HFFc6 (cell line): ENCODE data around the gene C2orf72. TPM values are rescaled to one million over a fixed set of nuclear protein-coding genes. Genes with fewer than 3 reads are reported as not detected.

Experiments used
- DNase-seq: peaks from one replicate; pipeline ENCODE4 v3.0.0-alpha.2; 2018
- H3K27ac Mint-ChIP-seq: 2 replicates; pipeline ENCODE4 v1.8.0; 2020; ENCODE audit warnings: mild to moderate bottlenecking, mixed read lengths
- H3K27me3 Mint-ChIP-seq: 2 replicates; pipeline ENCODE4 v1.8.0; 2021; ENCODE audit warnings: mild to moderate bottlenecking, moderate library complexity, mixed read lengths; ENCODE audit not compliant: insufficient read depth
- H3K36me3 Mint-ChIP-seq: 2 replicates; pipeline ENCODE4 v1.8.0; 2021; ENCODE audit warnings: low read depth, mixed read lengths
- H3K4me1 Mint-ChIP-seq: 2 replicates; pipeline ENCODE4 v1.8.0; 2020; ENCODE audit warnings: low read depth, mixed read lengths
- H3K4me3 Mint-ChIP-seq: 2 replicates; pipeline ENCODE4 v1.8.0; 2020; ENCODE audit warnings: mild to moderate bottlenecking, moderate library complexity, mixed read lengths
- H3K9me3 Mint-ChIP-seq: 2 replicates; pipeline ENCODE4 v1.8.0; 2020; ENCODE audit warnings: mild to moderate bottlenecking, mixed read lengths
- total RNA-seq, 6 experiments: library from RNA; stranded (reverse); fragmentation: NEBNext Ultra II Directional; extraction: Animal tissue kit (Norgen Biotek cat#: 25700); gene quantifications; 2 replicates in 1 of 6; 3 replicates in 5 of 6; pipeline ENCODE4 v1.2.3, GENCODE V29; 2021
- TF ChIP-seq, protein P1 (sequence below): fragments of 200-600 bp; sonication (generic); IDR thresholded peaks from 2 replicates; pipeline ENCODE4 v1.5.0; 2021; ENCODE audit warnings: antibody characterized with exemption, mild to moderate bottlenecking

Gene C2orf72
- total RNA-seq, 6 experiments from 2014 or later: not detected

DNA sequence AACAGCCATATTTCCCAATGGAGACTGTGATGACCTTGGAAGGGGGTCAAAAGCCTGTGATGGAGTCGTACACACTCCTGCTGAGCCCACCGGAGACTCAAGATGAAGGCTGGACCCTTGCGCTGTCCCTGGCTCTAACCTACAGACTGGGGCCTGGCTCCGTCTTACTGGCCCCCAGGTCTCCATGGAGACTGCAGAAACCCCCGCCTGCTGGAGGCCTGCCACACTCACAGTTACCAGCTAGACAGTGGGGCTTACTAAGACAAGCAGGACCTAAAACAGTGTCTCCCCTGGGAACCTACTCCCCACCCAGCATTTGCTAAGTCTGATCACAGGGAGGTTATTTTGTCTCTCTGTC is 9.6 kb downstream of the C2orf72 start:
- Mint-ChIP-seq H3K9me3 (no peaks in the 10 kb centered on the region), H3K27ac (no peak overlapping the region), H3K27me3 (peaks cover 34% of the 10 kb centered on the region), H3K4me3 (no peak overlapping the region), H3K36me3 (no peaks in the 10 kb centered on the region), H3K4me1 (no peaks in the 10 kb centered on the region)
- TF ChIP-seq, protein P1, sequence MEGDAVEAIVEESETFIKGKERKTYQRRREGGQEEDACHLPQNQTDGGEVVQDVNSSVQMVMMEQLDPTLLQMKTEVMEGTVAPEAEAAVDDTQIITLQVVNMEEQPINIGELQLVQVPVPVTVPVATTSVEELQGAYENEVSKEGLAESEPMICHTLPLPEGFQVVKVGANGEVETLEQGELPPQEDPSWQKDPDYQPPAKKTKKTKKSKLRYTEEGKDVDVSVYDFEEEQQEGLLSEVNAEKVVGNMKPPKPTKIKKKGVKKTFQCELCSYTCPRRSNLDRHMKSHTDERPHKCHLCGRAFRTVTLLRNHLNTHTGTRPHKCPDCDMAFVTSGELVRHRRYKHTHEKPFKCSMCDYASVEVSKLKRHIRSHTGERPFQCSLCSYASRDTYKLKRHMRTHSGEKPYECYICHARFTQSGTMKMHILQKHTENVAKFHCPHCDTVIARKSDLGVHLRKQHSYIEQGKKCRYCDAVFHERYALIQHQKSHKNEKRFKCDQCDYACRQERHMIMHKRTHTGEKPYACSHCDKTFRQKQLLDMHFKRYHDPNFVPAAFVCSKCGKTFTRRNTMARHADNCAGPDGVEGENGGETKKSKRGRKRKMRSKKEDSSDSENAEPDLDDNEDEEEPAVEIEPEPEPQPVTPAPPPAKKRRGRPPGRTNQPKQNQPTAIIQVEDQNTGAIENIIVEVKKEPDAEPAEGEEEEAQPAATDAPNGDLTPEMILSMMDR: no peak
- DNase-seq: no peak

DNA sequence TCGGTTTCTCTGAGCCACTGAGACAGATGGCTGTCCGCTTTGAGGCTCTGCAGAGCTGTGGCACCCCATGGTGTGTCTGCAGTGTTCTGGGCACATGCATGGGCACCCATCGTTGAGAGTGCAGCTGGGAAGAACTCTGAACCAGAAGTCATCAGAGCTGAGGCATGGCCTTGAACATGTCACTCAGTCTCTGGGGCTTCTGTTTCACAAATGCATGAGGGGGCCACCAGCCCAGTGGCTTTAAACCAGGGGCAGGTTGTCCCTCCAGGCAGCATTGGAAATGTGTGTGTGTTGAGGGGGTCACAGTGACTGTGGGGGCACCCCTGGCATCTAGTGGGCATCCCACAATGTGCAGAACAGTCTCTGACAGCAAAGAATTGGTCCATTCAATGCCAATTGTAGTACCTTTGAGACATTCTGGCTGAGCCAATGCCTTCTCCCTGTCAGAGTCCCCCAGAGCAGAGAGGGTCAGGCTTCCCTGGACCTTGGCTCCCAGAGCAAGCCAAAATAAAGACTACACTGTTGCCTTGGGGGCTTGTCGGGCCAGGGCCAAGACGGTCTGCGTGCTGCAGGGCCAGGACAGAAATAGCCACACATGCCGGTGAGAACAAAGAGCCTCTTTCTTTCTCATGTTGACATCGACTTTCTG is 10.1 kb downstream of the C2orf72 start:
- Mint-ChIP-seq H3K27ac (no peak overlapping the region), H3K4me1 (peaks cover 2% of the 10 kb centered on the region; the same call in 1 of the 2 replicates), H3K9me3 (no peaks in the 10 kb centered on the region), H3K4me3 (no peak overlapping the region), H3K36me3 (no peaks in the 10 kb centered on the region), H3K27me3 (peaks cover 33% of the 10 kb centered on the region)
- DNase-seq: no peak
- TF ChIP-seq, protein P1: no peak

DNA sequence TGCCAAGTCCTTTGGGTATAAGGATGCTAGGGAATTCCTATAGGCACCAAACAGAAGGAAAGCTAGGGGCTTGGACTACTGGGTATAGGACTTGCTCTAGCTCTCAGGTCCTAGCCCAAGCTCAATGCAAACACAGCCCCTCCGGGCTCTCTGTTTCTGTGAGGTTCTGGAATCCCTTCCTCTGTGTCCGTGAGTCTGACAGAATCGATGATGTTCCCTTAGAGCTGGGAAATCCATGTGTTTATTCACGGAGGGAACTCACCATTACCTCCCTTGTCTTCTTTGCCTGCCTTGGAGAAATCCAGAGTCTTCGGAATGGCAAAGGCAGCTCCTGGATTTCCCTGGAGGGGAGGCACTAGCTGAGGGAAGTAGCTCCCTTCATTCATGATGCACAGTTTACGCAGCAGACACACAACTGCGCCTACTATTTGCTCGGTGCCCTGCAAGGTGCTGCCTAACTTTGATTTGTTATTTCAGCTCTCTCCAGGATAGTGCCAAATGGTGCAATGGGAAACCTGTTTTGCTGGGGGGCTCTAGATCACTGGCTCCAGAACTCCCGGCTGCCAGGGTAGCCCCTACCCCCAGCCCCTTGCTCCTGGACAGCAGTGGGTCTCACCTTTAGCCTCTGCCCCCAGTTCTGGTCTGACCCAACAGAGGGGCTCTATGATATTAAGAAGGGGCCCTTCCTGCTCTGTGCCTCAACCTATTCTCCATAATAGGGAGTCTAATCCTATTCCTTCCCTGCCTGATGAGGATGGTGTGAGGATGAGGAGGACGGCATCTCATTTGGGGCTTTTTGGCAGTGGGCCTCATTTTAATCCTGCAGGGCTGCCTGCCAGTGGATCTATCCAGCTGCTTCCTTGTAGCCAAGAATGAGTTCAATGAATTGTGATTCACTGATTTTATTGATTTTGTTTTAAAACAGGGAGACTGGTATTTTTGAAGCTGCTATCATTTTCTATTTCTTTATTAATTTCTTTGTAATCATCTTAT is 10.9 kb downstream of the C2orf72 start:
- Mint-ChIP-seq H3K27ac (no peak overlapping the region), H3K9me3 (no peaks in the 10 kb centered on the region), H3K4me1 (peaks cover 10% of the 10 kb centered on the region; the same call in 1 of the 2 replicates), H3K36me3 (no peaks in the 10 kb centered on the region), H3K27me3 (peaks cover 33% of the 10 kb centered on the region), H3K4me3 (no peak overlapping the region)
- TF ChIP-seq, protein P1: no peak
- no peak for DNase-seq

DNA sequence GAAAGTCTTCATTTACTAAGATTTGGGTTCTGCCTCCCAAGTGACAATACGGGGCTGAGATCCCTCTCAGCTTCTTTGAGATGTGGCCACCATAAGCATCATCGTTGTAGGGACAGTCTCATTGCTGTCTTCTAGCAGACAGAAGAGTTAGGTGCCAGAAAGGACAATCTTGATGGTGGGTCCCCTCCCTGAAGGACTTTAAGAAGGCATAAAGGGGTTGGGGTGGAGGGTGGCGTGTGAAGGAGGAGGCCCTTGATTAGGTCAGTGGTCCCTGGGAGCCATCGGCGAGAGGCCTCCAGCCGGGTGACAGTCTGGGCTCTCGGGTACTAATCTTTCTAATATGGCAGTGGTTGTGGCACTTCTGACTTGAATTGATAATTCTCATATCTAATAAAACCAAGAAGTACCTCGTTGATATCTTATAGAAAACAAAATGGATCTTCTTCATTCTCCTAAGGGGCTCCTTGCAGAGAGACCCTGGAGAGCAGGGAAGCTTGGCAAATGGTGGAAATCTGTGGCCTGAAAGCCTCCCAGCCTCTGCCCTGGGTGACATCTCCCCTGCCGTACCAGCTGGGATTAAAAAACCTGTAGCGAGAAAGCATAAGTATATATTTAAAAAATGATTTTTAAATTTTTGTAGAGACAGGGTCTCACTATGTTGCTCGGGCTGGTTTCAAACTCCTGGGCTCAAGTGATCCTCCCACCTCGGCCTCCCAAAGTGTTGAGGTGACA is 12.1 kb downstream of the C2orf72 start:
- DNase-seq: no peak
- H3K27ac Mint-ChIP-seq: no peak overlapping the region
- TF ChIP-seq, protein P1: no peak
- peaks cover 13% of the 10 kb centered on the region; the same call in 1 of the 2 replicates for H3K4me1 Mint-ChIP-seq
- no peaks in the 10 kb centered on the region for H3K36me3 Mint-ChIP-seq
- no peak overlapping the region for H3K4me3 Mint-ChIP-seq
- peaks cover 33% of the 10 kb centered on the region for H3K27me3 Mint-ChIP-seq
- H3K9me3 Mint-ChIP-seq: no peaks in the 10 kb centered on the region
